ENCODE data around the gene DIRAS3.
"Not testable (repeated sequence)": the region's sequence is repeated elsewhere in the genome, so short reads cannot be mapped to it uniquely, and the experiment has no call there.

The DIRAS3 gene

GRCh38 chr1:68049941-68050878 is at the start of gene DIRAS3:
Gene DIRAS3 (minus strand): TSS chr1:68050627. CDS start chr1:68047297, 3,330 bp downstream.
- no peak for FAIRE-seq
- no peak for DNase-seq (ENCODE audit: insufficient read length, low spot score)

GRCh38 chr1:68093737-68094136 is 43.3 kb upstream of the DIRAS3 start:
- DNase-seq (ENCODE audit: insufficient read length, low spot score) (no peak), FAIRE-seq (no peak)

GRCh38 chr1:68087184-68087583 is 36.8 kb upstream of the DIRAS3 start:
- FAIRE-seq = no peak

GRCh38 chr1:68085752-68086151 is 35.3 kb upstream of the DIRAS3 start:
- FAIRE-seq = no peak
- DNase-seq (ENCODE audit: insufficient read length, low spot score) = no peak

More at GRCh38 chr1:68087184-68087583, 36.8 kb upstream of the DIRAS3 start:
- no peak for DNase-seq (ENCODE audit: insufficient read length, low spot score)

- DNase-seq (ENCODE audit: insufficient read length, low spot score) = no peak
- no peak for FAIRE-seq
Measured at GRCh38 chr1:68083686-68084085, 33.3 kb upstream of the DIRAS3 start.

- FAIRE-seq (no peak), DNase-seq (ENCODE audit: insufficient read length, low spot score) (no peak)
Measured at GRCh38 chr1:68081775-68082283, 31.4 kb upstream of the DIRAS3 start.

- FAIRE-seq (no peak), DNase-seq (ENCODE audit: insufficient read length, low spot score) (no peak)
Measured at GRCh38 chr1:68078647-68079046, 28.2 kb upstream of the DIRAS3 start.

GRCh38 chr1:68074472-68074871 is 24.0 kb upstream of the DIRAS3 start:
- no peak for FAIRE-seq

GRCh38 chr1:68065766-68066165 is 15.3 kb upstream of the DIRAS3 start:
- FAIRE-seq (no peak), DNase-seq (ENCODE audit: insufficient read length, low spot score) (no peak)

More at GRCh38 chr1:68074472-68074871, 24.0 kb upstream of the DIRAS3 start:
- DNase-seq (ENCODE audit: insufficient read length, low spot score) = no peak

GRCh38 chr1:68058053-68058452 is 7.6 kb upstream of the DIRAS3 start:
- FAIRE-seq; DNase-seq (ENCODE audit: insufficient read length, low spot score): not testable (repeated sequence)

- FAIRE-seq = no peak
- DNase-seq (ENCODE audit: insufficient read length, low spot score) = no peak
Measured at GRCh38 chr1:68057564-68057963, 7.1 kb upstream of the DIRAS3 start.

GRCh38 chr1:68057050-68057449 is 6.6 kb upstream of the DIRAS3 start:
- FAIRE-seq (no peak), DNase-seq (ENCODE audit: insufficient read length, low spot score) (no peak)

GRCh38 chr1:68051475-68051874 is 1.0 kb upstream of the DIRAS3 start:
- DNase-seq (ENCODE audit: insufficient read length, low spot score) (no peak), FAIRE-seq (no peak)

GRCh38 chr1:68047659-68048026 is 2.8 kb downstream of the DIRAS3 start:
- no peak for FAIRE-seq
- DNase-seq (ENCODE audit: insufficient read length, low spot score) = no peak

GRCh38 chr1:68046885-68047658 is 3.4 kb downstream of the DIRAS3 start:
- DNase-seq (ENCODE audit: insufficient read length, low spot score) (no peak), FAIRE-seq (no peak)

- DNase-seq (ENCODE audit: insufficient read length, low spot score) = no peak
- no peak for FAIRE-seq
Measured at GRCh38 chr1:68046423-68046822, 4.0 kb downstream of the DIRAS3 start.

GRCh38 chr1:68045511-68046180 is 4.8 kb downstream of the DIRAS3 start:
- DNase-seq (ENCODE audit: insufficient read length, low spot score) = no peak
- FAIRE-seq = no peak

GRCh38 chr1:68043443-68044090 is 6.9 kb downstream of the DIRAS3 start:
- no peak for DNase-seq (ENCODE audit: insufficient read length, low spot score)
- FAIRE-seq = no peak

- DNase-seq (ENCODE audit: insufficient read length, low spot score) (no peak), FAIRE-seq (no peak)
Measured at GRCh38 chr1:68036946-68037345, 13.5 kb downstream of the DIRAS3 start.

GRCh38 chr1:68029444-68029843 is 21.0 kb downstream of the DIRAS3 start:
- DNase-seq (ENCODE audit: insufficient read length, low spot score) (no peak), FAIRE-seq (no peak)

All from GM19239 (cell line).